Measurements from ENCODE around the gene CAMTA1.
A peak's percentile ranks its signal among the peaks of the same experiment; 100 is the strongest.

Gene CAMTA1

GRCh38 chr1:7651203-7651602 lies 865.9 kb downstream of the CAMTA1 start:
- no peak for DNase-seq (ENCODE audit: low read depth in 2 of 2)

DNA sequence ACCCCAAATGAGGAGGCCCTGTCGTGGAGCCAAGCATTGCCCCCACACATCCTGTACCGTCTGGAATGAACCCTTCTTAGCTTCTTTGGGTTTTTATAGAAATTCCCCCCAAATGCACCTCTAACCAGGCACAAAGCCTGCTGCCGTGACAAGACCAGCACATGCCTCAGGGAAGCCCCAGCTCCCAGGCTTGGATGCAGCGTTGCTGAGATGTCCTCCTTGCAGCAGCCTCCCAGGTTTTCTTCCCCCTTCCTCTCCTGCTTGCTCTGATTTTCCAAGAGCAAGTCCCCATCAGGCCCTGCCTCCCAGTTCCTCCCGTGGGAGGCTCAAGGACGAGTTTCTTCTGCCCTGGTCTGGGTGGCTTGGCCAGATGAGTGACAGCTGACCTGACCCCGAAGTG lies 866.8 kb downstream of the CAMTA1 start:
- no peak for DNase-seq (ENCODE audit: low read depth in 2 of 2)

DNA sequence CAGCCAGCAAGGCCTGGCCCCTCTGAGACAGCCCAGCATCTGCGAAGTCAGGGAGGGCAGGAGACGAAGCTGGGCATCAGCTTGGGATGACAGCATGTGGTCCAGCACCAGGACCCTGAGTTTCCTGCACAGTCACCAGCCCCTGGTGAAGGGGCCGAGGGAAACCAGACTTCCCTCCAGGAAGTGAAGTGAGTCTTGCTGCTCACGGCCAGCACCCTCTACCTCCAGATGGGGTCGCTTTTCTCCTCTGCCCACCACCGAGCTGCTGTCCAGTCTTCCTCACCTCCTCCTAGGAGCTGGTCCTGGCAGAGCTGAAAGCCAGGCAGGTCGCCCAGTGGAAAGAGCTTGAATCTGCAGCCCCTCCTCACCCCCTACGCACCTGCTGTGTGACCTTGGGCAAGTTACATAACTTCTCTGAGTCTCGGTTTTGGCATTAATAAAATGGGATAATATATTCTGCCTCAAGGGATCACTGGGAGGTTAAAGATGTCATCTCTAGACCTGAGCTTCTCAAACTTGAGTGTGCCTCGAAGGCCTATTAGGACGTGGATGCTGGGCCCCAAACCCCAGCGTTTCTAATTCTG lies 867.4 kb downstream of the CAMTA1 start:
- DNase-seq (ENCODE audit: low read depth in 2 of 2): no peak

DNA sequence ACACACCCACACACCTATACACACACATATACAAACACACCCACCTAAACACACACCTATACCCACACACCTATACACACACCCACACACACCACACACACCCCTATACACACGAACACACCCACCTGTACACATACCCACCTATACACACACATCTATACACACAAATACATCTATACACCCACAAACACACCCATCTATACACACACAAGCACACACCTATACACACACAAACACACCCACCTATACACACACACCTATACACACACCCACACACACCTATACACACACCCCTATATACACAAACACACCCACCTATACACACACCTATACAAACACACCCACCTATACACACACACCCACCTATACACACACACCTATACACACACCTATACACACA lies 869.5 kb downstream of the CAMTA1 start:
- DNase-seq (ENCODE audit: low read depth in 2 of 2): no peak

DNA sequence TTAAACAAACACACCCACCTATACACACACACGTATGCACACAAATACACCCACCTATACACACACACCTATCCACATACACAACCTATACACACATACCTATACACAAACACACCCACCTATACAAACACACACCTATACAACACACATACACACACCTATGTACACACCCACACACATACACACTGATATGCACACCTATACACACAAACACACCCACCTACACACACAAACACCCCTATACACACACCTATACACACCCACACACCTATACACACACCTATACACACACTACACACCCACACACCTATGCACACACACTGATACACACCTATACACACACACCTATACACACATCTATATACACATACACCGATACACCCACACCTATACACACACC lies 870.1 kb downstream of the CAMTA1 start:
- DNase-seq (ENCODE audit: low read depth in 2 of 2): no peak

GRCh38 chr1:7656557-7657215 lies 871.4 kb downstream of the CAMTA1 start:
- DNase-seq (ENCODE audit: low read depth in 2 of 2): no peak

DNA sequence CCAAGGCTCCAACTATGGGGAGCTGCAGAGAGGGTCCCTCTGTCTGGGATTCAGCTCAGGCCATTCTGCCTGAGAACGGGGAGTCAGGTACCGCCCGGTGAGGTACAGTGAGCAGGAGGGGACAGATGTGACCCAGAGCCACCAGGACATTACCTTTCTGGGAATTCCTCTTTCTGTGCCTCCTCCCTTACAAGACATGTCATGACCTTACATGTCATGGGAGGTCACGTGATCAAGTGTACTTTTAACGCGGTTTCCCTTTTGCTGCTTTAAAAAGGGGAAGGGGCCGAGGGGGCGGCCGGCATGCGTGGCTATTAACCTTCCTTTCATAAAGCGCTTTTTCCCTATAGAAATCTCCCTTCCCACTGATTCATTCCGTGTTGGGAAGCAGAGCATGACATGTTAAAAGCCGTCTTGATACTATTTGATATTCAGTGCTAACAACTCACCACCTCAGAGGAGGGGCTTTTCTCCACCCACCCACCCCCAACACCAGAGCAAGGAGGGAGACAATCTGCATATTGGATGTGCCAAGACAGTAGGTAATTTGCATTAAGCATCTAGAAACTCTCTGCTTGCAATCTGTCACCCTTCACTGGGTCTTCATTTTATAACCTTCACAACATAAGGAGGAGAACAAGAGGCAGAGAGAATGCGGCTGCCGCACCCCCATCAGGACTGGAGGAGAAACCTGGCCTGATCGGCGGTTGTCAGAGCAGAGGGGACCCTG lies 872.2 kb downstream of the CAMTA1 start:
- DNase-seq (ENCODE audit: low read depth in 2 of 2): no peak

DNA sequence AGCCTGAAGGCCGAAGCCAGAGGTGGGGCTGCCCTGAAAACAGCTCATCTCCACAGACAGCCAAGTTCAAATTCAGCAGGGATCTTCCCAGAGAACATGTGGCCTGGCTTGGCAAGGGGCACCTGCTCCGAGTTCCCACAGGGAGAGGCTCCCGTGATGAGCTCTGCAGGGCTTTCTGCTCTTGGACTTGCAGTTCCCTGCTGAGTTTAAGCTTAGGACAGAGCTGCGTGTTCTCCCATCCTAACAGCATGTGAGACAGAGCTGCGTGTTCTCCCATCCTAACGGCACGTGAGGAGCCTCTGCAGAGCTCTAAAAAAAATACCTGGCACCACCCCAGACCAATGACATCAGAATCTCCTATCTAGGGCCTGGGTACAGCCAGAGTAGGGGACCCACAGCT lies 872.8 kb downstream of the CAMTA1 start:
- DNase-seq (ENCODE audit: low read depth in 2 of 2): no peak

GRCh38 chr1:7659514-7659913 lies 874.3 kb downstream of the CAMTA1 start:
- DNase-seq (ENCODE audit: low read depth in 2 of 2): no peak

GRCh38 chr1:7663451-7664146 lies 878.3 kb downstream of the CAMTA1 start:
- no peak for DNase-seq (ENCODE audit: low read depth in 2 of 2)

DNA sequence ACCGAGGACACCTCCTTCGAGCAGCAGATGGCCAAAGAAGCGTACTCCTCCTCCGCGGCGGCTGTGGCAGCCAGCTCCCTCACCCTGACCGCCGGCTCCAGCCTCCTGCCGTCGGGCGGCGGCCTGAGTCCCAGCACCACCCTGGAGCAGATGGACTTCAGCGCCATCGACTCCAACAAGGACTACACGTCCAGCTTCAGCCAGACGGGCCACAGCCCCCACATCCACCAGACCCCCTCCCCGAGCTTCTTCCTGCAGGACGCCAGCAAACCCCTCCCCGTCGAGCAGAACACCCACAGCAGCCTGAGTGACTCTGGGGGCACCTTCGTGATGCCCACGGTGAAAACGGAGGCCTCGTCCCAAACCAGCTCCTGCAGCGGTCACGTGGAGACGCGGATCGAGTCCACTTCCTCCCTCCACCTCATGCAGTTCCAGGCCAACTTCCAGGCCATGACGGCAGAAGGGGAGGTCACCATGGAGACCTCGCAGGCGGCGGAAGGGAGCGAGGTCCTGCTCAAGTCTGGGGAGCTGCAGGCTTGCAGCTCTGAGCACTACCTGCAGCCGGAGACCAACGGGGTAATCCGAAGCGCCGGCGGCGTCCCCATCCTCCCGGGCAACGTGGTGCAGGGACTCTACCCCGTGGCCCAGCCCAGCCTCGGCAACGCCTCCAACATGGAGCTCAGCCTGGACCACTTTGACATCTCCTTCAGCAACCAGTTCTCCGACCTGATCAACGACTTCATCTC lies 879.1 kb downstream of the CAMTA1 start:
- no peak for DNase-seq (ENCODE audit: low read depth in 2 of 2)

- DNase-seq (ENCODE audit: low read depth in 2 of 2): no peak
These were observed 879.6 kb downstream of the CAMTA1 start for GRCh38 chr1:7664893-7665250.

- no peak for DNase-seq (ENCODE audit: low read depth in 2 of 2)
These were observed 881.0 kb downstream of the CAMTA1 start for GRCh38 chr1:7666249-7666648.

DNA sequence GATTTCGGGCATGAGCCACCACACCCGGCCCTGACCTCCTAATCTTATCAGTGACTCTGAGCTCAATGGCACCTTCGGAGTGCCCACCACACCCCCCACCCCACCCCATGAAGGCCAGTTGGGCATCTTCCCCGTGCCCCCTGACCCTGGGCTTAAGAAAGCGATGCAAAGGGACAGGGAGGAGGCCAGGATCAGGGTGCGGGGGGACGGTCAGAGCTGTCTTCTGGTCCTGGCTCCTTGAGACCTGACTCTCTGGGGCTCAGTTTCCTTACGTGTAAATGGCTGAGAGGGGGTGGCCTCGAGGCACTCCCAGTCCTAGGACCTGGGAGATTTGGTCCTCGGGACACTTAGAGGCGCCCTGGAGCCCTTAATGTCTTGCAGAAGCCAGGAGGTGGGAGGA lies 881.9 kb downstream of the CAMTA1 start:
- no peak for DNase-seq (ENCODE audit: low read depth in 2 of 2)

DNA sequence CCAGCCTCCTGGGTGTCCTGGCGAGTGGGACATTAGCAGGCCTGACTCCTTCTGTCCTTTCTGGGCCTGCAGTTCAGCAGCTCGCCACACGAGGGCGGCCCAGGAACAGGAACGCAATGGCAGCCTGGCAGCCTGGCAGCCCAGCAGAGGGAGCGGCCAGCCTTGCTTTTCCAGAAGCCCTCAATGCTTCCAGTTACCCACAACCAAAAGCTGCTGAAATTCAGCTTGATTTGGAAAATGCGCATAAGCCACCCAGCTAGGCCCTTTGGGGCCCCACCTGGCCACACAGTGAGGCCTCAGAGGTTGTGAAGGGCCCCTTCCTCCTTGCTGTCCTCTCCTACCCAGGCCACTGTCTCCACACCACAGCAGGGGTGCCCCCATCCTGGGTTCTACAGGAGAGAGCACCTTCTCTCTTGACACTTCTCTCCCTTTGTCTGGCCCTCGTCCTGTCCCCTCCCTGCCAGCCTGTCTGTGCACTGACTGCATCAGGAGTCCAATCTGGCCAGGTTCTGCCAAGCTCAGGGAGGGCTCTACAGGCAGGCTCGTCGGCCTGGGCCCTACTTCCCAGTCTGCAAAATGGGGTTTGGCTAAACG lies 882.5 kb downstream of the CAMTA1 start:
- peak; percentile 81 to 82 for DNase-seq (ENCODE audit: low read depth in 2 of 2)

- peak; percentile 34 to 39 for DNase-seq (ENCODE audit: low read depth in 2 of 2)
These were observed 884.5 kb downstream of the CAMTA1 start for GRCh38 chr1:7669559-7670311.

DNA sequence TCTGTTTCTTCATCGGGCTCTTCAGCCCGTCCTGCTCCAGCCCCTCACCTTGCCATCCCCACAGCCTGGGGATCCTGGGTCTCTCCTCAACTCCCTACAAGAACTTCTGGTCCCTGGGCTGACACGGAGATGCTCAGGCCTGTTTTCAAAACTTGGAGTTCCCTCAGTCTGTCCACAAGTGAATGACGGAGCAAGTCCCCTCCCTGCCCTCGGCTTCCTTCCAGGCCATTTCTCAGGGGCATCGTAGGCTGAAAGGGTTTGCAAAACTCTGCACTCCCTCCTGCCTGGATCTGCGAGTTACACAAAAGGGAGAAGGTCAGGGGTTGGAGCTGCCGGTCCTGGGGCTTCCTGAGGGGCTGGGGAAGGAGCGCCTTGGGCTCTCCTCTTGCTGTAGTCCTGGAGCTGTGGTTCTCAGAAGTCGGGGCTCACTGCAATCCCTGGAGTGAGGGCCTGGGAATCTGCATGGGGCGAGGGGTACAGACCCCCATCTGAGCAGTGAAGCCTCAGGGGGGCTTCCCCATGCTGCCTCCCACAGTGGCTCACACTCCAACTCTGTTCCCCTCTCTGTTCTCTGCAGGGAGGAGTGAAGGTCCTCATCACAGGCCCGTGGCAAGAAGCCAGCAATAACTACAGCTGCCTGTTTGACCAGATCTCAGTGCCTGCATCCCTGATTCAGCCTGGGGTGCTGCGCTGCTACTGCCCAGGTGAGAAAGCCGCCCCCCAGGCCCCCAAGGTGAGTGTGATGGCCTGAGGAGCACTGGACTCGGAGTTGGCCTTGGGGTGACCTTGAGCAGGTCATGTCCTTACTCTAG lies 885.3 kb downstream of the CAMTA1 start:
- no peak for DNase-seq (ENCODE audit: low read depth in 2 of 2)

GRCh38 chr1:7671146-7671465 lies 885.9 kb downstream of the CAMTA1 start:
- no peak for DNase-seq (ENCODE audit: low read depth in 2 of 2)

DNA sequence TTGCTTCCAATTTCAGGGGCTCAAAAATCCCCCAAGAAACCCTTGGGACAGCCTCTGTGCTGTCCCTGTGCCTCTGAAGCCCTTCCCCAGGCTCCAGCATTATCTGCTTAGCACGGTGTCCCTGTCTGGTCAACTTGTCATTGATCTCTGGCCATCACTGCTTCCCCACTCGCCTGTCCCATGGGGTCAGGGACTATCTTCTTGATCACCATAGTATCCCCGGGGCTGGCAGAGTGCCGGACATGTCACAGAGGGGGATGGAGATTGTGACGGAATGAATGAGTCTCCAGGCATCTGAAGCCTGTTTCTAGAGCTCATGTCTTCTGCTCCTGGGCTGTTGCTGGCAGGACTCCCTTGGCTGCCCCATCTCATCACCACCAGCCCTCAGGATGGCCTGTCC lies 886.4 kb downstream of the CAMTA1 start:
- DNase-seq (ENCODE audit: low read depth in 2 of 2): no peak

- no peak for DNase-seq (ENCODE audit: low read depth in 2 of 2)
These were observed 887.6 kb downstream of the CAMTA1 start for GRCh38 chr1:7672864-7673263.

All from activated CD4-positive, alpha-beta T cell treated with anti-CD3 and anti-CD28 coated beads for 24 hours (primary cell).